ENCODE measurements around the gene SLC7A9.

- TF ChIP-seq, protein P1, sequence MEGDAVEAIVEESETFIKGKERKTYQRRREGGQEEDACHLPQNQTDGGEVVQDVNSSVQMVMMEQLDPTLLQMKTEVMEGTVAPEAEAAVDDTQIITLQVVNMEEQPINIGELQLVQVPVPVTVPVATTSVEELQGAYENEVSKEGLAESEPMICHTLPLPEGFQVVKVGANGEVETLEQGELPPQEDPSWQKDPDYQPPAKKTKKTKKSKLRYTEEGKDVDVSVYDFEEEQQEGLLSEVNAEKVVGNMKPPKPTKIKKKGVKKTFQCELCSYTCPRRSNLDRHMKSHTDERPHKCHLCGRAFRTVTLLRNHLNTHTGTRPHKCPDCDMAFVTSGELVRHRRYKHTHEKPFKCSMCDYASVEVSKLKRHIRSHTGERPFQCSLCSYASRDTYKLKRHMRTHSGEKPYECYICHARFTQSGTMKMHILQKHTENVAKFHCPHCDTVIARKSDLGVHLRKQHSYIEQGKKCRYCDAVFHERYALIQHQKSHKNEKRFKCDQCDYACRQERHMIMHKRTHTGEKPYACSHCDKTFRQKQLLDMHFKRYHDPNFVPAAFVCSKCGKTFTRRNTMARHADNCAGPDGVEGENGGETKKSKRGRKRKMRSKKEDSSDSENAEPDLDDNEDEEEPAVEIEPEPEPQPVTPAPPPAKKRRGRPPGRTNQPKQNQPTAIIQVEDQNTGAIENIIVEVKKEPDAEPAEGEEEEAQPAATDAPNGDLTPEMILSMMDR (optimal IDR thresholded peaks at IDR 0.05 in 1 of 3, IDR thresholded peaks at IDR 0.05 in 1 of 3, conservative IDR thresholded peaks at IDR 0.05 in 1 of 3; ENCODE audit: extremely low read depth in 1 of 3, insufficient read depth in 2 of 3, low read length in 3 of 3): no peak
- no peak for TF ChIP-seq EZH2 (IDR thresholded peaks at IDR 0.05; ENCODE audit: low read length)
Observed at GRCh38 chr19:32869369-32869965, at the start of gene SLC7A9.

Measured in keratinocyte (primary cell).